GM19324 (cell line): ENCODE results near the gene RIN3.
"Not testable (repeated sequence)": the region's sequence is repeated elsewhere in the genome, so short reads cannot be mapped to it uniquely, and the experiment has no call there.

Source experiments
- ATAC-seq: cut with Tn5 transposase; IDR thresholded peaks from one replicate; pipeline ENCODE4 v1.9.1; 2021; ENCODE audit warnings: mild to moderate bottlenecking, moderate library complexity; ENCODE audit not compliant: unreplicated experiment, low FRiP score

Gene RIN3

DNA sequence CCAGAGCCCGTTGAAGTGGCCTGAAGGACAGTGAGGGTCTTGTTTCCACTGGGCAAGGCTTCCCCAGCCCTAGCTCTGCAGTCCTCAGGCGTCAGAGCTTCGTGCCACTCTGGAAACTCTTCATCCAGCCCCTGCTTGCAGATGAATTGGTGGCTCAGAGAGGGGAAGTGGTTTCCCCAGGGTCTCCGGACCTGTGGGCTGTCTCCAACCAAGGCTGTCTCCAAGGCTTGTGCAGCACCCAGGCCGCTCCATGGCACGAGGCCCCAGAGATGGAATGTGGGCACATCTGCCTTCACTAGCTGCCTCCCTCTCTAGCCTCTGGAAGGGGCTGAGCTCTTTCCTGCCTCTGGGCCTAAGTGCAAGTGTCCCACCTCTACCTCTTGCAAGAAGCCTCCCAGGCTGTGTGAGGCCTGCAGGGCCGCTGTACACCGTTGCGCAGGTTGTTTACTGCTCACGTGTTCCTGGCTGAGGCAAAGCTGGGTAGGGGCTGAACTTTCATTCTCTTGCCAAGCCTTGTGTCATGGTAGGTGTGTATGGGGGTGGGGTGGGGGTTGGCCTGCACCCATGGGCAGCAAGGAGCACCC, 11.1 kb downstream of the RIN3 start:
- ATAC-seq: no peak

DNA sequence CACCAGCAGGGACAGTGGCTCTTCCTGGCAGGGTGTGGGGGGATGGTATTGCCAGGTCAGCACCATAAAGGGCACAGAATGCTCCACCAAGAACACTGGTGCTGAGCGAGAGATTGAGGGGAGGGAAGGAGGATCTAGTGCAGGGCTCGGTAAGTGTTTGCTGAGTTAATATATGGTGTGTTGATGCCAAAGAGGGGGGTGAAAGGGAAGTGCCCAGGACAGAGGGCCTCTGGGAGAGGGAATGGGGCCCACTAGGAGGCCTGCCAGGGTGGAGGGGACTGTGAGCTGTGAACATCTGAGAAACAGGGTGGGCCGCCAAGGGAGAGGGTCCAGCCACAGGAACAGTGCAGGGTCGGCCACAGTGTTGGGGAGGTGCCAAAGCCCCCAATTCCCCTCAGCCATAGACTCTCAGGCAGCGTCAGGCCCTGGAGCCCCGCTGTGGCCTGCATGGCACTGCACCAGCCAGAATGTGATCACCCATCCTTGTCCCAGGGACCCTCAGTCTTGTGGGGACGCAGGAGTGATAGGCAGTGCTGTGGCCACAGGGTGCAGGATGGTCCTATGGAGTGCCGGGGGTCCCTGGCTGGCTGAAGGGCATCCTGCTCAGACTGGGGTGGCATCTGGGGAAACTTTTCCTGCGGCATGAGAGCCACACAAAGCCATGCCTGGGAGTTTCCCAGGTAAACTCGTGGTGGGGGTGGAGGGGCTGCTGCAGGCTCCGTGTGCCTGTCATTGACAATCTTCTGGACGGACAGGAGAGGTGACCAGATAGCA, 11.9 kb downstream of the RIN3 start:
- no peak for ATAC-seq

DNA sequence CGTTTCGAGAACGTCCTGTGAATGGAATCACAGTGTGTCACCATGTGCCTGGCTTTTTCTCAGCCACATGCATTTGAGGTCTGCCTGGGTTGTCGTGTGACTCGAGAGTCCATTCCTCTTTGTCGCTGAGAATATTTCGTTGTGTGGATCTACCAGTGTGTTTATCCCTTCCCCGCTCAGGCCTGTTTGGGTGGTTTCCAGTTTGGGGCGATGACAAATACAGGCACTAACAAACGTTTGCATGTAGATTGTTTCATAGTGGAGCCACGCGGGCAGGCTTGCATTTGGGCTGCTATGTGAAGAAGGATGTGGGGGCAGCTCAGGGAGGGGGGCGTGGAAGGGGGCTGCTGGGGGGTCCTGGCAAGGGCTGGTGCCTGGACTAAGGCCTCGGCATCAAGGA, 14.1 kb downstream of the RIN3 start:
- ATAC-seq: no peak

DNA sequence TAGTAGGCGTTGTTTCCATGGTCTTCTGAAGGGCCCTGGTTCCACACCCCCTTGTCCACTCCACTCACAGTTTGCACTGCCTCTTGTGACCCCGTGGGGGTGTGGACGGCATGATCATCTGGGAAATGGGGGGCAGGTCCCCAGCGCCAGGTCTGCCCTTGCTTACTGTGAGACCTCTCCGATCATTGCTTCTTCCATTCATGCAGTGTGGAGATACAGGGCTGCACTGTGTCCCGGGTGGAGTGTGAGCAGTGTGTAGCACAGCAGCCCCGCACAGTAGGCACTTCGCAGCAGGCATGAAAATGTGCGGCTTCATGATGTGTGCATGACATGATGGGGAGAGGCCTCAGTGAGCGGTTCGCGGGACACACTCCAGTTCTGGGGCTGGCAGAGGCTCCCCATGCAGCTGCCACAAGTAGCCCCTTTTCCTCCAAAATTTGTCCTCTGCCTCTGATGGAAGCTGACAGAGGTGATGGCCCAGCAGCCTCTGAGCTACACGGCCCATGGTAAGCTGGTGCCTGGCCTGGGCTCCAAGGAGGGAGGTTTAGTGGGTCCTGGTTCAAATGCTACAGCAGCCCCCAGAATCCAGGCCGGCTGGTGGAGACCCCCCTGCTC, 15.0 kb downstream of the RIN3 start:
- no peak for ATAC-seq

DNA sequence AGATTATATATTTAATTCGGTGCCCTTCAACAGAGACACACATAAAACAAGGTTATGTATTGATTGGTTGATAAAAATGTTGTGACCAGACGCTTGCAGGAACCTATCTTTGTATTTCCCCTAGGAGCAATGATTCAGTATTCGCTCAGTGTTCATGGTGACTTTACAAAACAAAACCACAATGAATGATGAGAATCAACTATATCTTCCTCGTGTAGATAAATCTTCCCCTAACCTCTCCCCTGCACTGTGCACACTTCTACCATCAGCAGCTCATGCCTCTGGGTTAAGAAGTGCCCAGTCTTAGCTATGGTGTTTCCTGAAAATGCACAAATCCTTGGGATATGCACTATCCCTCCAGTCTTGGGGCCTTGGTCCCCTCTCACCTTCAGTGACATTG, 16.3 kb downstream of the RIN3 start:
- ATAC-seq: no peak

DNA sequence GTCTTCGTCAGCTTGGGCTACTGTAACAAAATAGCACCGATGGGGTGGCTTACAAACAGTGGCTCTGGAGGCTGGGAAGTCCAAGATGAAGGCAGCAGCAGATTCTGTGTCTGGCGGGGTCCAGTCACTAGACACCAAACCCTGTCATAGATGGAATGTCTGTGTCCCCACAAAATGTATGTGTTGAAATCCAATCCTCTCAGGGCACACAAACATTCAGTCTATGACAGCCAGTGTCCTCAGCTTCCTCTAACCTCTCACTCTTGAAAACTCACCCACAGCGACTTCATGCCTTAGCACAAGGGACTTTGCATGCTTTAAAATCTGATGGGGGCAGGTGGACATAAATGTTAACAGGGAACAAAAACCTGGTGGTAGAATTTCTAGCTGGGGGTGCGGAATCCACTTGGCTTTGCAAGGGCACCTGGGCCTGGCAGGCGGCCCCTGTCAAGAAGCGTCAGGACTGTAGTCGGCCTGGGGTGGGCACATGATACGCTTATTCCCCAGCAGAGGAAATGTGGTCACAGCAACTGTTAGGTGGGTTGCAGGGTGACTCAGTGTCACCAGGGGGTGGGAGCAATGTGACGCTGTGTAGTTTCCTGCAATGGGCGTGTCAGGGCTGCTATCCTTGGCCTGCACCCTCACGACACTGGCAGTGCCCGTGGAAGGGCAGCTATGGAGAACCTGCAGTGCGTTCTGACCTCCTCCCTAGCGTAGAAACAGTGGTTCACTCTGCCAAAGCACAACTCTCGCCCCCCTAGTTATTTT, 17.7 kb downstream of the RIN3 start:
- ATAC-seq: no peak

DNA sequence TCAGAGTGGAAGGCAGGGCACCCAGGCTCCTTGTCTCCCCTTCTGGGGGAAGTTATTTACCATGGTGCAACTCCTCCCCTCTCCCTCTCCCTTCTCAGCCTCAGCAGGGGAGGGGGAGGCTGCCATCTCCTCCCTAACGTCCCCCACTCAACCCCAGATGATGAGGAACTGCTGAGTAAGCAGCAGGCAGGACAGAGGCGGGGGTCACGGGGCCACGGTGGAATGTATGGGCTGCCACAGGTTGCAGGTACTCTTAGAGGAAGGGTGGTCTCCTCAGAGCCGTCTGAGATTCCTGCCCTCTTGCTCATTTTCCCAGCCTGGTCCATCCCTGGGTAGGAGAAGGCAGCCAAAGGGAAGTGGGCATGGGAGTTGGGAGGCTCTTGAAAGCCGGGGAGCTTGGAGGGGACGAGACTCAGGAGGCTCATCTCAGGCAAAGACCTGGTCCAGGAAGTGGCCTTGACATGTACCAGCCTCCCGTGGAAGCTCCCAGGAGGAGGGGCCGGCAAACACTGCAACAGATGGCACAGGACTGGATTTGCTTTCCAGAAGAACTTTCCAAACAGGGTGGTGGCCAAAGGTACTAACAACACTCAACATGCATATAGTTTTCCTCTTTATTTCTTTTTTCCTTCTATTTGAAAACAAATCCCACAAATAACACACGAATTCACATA, 19.0 kb downstream of the RIN3 start:
- ATAC-seq: no peak

DNA sequence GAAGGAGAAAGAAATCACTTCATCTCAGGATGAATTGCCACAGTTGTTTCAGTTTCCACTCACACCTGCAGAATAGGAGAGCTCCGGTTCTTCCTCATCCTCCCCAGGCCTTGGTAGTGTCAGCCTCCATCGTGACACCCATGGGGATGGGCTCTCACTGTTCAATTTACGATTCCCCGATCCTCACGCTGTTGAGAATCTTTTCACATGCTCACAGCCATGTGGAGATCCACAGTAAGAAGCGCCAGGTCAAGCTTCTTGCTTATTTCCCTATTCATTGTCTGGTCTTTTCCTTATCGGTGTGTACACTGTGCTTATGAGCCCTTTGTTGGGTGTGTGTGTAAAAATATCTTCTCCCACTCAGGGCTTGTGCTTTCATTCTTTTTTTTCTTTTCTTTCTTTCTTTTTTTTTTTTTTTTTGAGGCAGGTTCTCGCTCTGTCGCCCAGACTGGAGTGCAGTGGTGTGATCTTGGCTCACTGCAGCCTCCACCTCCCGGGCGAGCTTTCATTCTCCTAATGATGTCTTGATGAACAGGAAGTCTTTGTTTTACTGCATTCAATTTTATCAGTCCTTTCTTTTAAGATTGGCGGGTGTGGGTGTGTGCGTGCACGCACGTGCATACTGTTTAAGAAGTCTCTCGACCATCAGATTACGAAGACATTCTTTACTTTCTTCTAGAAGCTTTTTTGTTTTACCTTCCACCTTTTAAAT, 21.5 kb downstream of the RIN3 start:
- ATAC-seq: no peak

DNA sequence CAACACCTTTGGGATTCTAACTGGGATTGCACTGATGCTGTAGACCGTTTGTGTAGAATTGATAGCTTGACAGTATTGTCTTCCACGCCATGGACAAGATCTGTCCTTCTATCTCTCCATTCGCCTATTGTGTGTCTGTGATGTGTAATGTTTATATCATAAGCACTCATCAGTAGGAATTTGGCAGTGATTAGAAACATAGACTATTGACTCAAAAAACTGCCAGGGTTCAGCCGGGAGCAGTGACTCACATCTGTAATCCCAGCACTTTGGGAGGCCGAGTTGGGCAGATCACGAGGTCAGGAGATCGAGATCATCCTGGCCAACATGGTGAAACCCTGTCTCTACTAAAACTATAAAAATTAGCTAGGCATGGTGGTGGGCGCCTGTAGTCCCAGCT, 22.6 kb downstream of the RIN3 start:
- not testable (repeated sequence) for ATAC-seq

DNA sequence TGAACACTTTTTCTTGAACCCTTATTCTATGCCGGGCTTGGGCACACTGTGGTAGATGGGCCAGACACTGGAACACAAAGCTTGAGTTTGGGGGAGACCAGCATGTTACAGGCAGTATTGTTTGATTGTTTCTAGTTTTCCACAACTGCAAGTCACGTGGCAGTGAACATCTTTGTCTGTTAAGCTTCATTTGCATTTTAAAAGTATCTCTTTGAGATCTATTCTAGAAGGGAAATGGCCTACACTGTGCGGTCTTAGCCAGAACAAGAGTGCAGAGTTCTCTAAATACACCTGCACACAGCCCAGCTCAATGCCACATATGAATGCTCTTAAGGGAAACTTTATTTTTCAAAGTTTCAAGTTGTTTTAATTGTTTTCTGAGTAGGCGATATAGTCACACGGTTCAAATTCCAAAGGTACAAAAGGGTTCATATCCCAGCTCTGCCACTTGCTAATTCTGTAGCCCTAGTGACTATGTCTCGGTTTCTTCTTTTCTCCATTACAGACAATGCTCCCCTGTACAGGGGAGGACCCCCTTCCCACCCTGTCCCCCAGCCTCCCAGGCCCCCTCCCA, 24.9 kb downstream of the RIN3 start:
- ATAC-seq: peak; percentile 69

DNA sequence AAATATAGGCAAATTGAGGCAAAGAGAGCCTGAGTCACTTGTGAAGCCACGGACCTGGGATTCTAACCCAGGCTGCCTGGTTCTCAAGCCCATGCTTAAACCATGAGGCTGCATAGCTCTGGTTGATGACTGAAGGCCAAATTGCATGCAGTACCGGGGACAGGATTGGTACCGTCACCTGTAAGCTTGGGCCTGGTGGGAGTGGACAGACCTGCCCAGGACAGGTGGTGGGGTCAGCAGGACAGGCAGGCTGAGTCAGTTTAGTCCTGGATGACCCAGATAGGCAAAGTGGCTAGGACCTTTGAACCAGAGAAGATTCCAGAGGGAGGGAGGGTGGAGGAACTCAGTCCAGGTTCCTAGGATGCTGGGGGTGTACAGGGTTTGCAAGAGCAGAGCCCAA, 25.8 kb downstream of the RIN3 start:
- ATAC-seq: no peak

DNA sequence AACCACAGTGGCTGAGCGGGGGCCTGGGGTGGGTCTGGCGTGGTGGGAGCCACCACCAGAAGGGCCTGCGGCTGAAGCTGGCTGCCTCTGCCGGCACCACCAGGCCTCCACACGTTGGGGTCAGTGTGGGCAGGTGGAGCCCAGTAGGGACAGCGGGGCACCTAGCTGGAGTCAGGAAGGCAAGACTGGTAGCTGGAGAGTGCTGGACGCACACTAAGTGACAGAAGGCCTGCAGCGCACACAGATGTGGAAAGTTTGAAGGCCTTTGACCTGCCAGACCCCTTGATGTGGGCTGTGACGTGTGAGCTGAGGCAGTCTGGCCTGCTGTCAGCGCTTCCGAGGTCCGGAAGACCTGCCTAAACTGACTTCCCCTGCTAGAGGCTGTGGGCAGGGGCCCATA, 26.3 kb downstream of the RIN3 start:
- no peak for ATAC-seq

DNA sequence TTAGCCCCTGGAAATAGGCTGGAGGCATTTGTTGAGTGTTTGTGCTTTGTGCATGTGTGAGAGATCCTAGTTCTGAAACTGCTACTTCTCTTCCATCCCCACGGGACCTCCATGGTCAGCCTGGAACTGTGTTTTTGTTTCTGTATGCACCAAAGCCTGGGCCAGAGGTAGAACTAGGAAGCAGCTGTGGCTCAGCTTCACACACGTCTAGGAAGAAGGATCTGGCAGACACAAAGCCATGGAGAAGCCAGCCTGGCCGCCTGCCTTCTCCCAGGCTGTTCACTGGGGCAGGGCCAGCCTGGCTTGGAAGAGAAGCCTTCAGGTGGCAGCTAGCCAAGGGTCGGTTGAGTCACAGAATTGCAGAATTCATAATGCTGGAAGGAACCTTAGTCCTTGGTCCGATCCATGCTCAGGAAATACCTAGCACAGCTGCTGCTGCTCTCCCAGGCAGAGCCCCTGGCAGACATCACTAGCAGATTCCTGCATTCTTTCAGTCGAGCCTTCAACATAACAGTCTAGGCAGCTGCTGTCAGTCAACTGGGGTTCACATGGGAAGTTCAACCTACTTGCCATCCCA, 27.0 kb downstream of the RIN3 start:
- ATAC-seq: no peak

DNA sequence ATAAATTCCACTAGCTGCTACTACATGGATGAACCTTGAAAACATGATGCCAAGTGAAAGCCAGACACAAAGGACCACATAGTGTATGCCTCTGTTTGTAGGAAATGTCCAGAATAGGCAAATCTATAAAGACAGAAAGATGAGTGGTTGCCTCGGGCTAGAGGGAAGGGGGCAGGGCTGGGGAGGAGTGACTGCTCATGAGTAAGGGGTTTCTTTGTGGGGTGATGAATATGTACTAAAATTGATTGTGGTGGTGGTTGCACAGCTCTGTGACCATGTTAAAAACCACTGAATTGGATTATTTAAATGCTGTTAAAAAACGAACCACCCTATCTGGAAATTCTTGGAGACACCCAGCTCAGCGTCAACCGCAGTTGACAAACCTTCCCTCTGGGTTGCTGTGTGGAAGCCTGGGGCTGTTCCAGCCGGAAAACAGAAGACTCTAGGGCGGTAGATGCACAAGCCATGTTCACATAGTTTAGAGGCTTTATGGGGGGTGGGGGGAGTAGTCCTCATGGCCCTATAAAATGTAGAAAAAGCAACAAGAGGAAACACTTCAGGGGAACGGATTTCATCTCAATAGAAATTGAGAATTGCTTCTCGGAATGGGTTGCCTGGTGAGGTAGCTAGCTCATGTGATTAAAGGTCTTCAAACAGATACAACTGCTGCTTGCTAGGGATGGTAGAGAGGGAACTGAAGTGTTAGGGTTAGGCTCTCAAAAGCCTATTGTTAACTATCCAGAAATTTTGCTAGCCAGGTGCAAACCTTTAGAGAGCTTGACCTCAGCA, 29.4 kb downstream of the RIN3 start:
- ATAC-seq: no peak

DNA sequence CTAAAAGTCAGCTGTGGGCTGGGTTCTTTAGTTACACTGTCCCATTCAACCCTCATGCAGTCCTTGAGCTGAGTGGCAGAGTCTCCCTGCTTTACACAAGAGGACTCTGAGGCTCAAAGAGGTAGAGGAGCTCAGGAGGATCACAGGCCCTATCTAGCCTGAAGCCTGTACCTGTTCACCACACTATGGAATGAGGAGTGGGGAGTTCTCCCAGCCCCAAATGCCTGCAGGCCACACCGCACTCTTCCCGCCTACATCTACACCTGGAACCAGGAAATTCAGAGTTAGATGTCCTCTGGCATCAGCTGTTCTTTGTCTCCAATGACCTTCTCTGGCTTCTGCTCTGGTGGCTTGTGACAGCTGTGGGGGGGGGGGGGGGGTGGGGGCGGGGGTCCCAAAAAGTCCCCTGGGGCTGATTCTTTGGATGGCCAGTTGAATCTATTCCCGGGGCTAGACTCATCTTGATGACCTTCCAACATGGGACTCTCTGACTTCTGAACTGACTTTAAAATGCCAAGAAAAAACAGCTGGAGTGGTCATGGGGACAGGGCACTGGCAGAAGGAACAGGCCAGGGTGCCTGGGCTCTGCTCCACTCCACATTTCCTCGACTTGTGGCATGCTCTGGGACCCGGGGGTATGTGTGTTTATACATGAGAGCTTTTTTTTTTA, 30.6 kb downstream of the RIN3 start:
- ATAC-seq: no peak

DNA sequence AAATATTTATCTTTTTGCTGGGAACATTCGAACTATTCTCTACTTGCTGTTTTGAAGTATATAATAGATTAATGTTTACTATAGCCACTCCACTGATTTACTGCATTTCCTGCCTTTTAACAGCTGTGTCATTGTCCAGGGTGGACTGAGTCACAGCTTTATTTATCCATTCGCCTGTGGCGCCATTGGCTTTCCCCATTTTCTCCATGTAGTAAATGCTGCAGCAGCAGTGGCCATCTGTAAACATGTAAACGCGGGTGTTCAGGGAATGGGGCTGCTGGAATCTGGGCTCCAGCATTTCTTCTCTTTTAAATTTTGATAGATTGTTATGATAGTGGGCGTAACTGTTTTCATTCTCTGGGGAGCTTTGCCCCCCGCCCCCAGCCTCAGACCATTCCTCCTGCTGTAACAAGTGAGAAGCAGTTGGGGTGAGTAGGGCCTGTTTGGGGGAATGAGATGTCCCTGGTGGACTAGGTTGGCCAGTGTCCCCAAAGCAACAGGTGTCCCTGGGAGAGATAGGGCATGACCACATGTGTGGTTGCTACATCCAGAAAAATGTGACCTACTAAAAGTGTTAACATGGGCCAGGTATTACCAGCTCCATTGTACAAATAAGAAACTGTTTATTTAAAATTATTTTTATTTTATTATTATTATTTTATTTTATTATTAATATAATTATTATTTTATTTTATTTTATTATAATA, 32.9 kb downstream of the RIN3 start:
- ATAC-seq: no peak

DNA sequence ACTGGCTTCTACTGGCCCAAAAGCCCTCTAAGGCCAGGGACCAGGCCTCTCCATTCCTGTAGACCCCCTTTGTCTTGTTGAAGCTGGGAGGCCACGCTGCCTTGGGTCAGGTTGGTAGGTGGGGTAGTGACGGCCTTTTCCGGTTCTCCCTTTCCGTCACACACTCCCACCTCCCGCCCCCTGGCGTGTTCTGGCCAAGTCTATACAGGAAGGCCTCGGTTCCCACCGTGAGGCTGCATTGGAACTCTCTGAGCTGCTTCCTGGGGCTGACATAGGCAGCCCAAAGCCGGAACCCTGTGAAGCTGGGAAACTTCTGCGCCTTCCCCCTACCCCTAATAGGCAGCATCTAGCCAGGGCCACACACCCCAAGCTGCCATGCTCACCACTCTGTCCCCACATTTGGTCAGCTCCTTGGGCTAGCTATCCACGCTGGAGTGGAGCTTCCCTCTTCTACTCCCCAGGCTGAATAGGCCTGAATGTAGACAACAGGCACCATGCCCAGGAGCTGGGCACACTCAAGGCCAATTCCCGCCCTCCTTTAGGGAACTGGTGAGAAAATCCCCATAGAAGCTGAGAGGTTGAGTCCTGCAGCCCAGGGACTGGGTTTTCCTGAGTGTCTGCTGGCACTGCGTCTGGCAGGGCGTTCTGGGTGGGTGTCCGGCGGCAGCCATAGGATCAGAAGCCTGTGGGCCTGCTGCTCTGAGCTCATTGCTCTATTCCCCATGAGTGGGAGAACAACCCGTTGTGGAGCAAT, 35.7 kb downstream of the RIN3 start:
- no peak for ATAC-seq
